Measurements from ENCODE around the gene CELA2A. TPM values are rescaled to one million over a fixed set of nuclear protein-coding genes. Genes with fewer than 3 reads are reported as not detected.
"Not testable (repeated sequence)": the region's sequence is repeated elsewhere in the genome, so short reads cannot be mapped to it uniquely, and the experiment has no call there.

CELA2A gene
- total RNA-seq, 1 experiment from 2014 or later, result not detected

DNA sequence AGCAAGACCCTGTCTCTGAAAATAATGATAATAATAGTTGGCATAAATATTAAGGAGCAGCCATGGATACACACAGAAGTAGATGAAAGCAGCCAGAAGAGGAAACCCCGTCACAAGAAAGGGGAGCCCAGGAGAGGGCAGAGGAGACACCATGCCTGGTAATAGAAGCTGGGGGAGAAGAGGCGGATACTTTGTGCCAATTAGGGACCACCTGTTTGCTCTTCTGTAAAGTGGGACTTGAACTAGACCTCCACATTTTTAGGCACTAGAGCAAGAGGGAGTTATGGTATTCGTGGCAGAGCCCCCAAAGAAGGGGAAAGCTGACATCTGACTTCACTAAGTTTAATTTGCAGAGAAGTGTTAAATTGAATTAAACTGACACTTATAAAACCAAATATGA is 31.8 kb downstream of the CELA2A start:
- H3K9me2 ChIP-seq (replicated peaks; ENCODE audit: low read length), result no peaks in the 10 kb centered on the region
- H2AFZ ChIP-seq (ENCODE audit: low read length), result no peak overlapping the region
- no peak overlapping the region for H3K9ac ChIP-seq (ENCODE audit: low read length)
- ChIA-PET CTCF (no interaction called here), POLR2A (ENCODE audit: unreplicated experiment) (no interaction called here)
- no peaks in the 10 kb centered on the region for H3K27me3 ChIP-seq (ENCODE audit: low read length)
- no TSS peak for BruUV-seq (replicated peaks)
- DNase-seq (no peak), ATAC-seq (no peak)
- no peak for TF ChIP-seq EZH2phosphoT487 (IDR thresholded peaks at IDR 0.05; ENCODE audit: borderline replicate concordance, low read length)
- no peak for TF ChIP-seq EZH2 (IDR thresholded peaks at IDR 0.05; ENCODE audit: low read length, unreplicated experiment)
- TF ChIP-seq, protein P1, sequence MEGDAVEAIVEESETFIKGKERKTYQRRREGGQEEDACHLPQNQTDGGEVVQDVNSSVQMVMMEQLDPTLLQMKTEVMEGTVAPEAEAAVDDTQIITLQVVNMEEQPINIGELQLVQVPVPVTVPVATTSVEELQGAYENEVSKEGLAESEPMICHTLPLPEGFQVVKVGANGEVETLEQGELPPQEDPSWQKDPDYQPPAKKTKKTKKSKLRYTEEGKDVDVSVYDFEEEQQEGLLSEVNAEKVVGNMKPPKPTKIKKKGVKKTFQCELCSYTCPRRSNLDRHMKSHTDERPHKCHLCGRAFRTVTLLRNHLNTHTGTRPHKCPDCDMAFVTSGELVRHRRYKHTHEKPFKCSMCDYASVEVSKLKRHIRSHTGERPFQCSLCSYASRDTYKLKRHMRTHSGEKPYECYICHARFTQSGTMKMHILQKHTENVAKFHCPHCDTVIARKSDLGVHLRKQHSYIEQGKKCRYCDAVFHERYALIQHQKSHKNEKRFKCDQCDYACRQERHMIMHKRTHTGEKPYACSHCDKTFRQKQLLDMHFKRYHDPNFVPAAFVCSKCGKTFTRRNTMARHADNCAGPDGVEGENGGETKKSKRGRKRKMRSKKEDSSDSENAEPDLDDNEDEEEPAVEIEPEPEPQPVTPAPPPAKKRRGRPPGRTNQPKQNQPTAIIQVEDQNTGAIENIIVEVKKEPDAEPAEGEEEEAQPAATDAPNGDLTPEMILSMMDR (conservative IDR thresholded peaks at IDR 0.05; ENCODE audit: low read depth, low read length), result no peak
- H3K36me3 ChIP-seq (ENCODE audit: low read depth, low read length), result no peaks in the 10 kb centered on the region
- no peaks in the 10 kb centered on the region for H3K79me2 ChIP-seq (ENCODE audit: low read length)
- intact Hi-C loops (cut with micrococcal nuclease), result no loop called here
- H3F3A ChIP-seq (ENCODE audit: low read length, unreplicated experiment), result no peaks in the 10 kb centered on the region
- no peak overlapping the region for H3K4me2 ChIP-seq (ENCODE audit: low read length)
- H3K27ac ChIP-seq (ENCODE audit: low read length), result no peak overlapping the region
- no peaks in the 10 kb centered on the region for H3K4me1 ChIP-seq (ENCODE audit: insufficient read depth, low read length)
- no peaks in the 10 kb centered on the region for H3K9me3 ChIP-seq (ENCODE audit: low read length)
- no peaks in the 10 kb centered on the region for H4K20me1 ChIP-seq (ENCODE audit: low read length)
- H3K4me3 ChIP-seq (ENCODE audit: low read length), result no peak overlapping the region

DNA sequence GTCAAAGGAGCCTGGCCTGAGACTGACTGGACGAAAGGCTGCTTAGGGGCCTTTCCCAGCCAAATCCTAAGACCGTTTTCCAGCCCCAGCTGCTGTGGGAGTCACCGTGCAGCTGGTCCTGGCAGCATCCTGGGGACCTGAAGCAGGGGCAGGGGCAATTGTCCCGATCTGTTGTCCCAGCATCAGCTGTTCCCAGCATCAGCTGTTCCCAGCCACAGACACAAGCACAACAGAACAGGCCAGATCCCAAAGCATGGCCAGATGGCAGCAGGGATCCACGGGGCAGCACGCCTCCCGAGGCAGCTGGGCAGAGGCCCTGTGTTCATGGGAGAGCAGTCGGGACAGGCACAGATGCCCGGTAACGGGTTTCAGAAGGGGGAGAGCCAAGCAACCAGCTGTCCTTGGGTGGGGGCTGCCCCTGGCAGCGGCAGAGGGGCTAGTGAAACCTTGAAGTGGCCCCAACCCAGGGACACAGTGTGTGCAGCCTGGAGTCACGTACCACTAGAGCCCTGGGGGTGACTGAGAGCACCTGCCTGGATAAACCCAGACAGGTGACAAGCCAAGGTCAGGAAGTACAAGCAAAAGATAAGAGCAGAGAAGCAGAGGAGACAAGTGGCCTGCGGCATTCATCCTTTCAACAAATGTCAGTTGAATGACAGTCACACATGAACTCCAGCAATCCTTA is 32.7 kb downstream of the CELA2A start:
- H3F3A ChIP-seq (ENCODE audit: low read length, unreplicated experiment), result no peaks in the 10 kb centered on the region
- H2AFZ ChIP-seq (ENCODE audit: low read length), result no peak overlapping the region
- H3K36me3 ChIP-seq (ENCODE audit: low read depth, low read length), result no peaks in the 10 kb centered on the region
- H3K9me2 ChIP-seq (replicated peaks; ENCODE audit: low read length), result no peaks in the 10 kb centered on the region
- no TSS peak for BruUV-seq (replicated peaks)
- H4K20me1 ChIP-seq (ENCODE audit: low read length), result no peaks in the 10 kb centered on the region
- H3K27me3 ChIP-seq (ENCODE audit: low read length), result no peaks in the 10 kb centered on the region
- no peaks in the 10 kb centered on the region for H3K9me3 ChIP-seq (ENCODE audit: low read length)
- no peaks in the 10 kb centered on the region for H3K4me1 ChIP-seq (ENCODE audit: insufficient read depth, low read length)
- no peak overlapping the region for H3K9ac ChIP-seq (ENCODE audit: low read length)
- no peak overlapping the region for H3K4me2 ChIP-seq (ENCODE audit: low read length)
- no peaks in the 10 kb centered on the region for H3K79me2 ChIP-seq (ENCODE audit: low read length)
- H3K27ac ChIP-seq (ENCODE audit: low read length), result no peak overlapping the region
- CTCF ChIA-PET, result no interaction called here
- TF ChIP-seq EZH2phosphoT487 (IDR thresholded peaks at IDR 0.05; ENCODE audit: borderline replicate concordance, low read length), result no peak
- no peak for TF ChIP-seq EZH2 (IDR thresholded peaks at IDR 0.05; ENCODE audit: low read length, unreplicated experiment)
- TF ChIP-seq, protein P1 (conservative IDR thresholded peaks at IDR 0.05; ENCODE audit: low read depth, low read length), result no peak
- ATAC-seq, result no peak
- no peak overlapping the region for H3K4me3 ChIP-seq (ENCODE audit: low read length)
- POLR2A ChIA-PET (ENCODE audit: unreplicated experiment), result no interaction called here
- intact Hi-C loops (cut with micrococcal nuclease), result no loop called here
- no peak for DNase-seq

DNA sequence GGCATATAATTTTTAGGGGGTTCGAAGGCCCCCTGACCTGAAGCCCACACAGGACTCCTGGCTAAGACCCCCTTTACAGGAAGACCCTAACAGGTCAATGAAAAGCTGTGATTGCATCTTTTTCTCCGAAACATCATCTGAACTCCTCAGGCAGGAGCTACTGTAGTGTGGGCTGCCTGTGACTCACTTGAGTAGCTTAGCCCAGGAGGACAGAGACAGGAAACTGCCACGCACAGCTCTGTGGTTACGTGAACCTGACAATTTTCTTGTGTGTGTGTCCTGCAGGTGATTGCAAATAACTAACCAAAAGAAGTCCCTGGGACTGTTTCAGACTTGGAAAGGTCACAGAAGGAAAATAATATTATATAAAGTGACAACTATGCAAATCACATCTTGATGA is 34.5 kb downstream of the CELA2A start:
- H3K4me2 ChIP-seq (ENCODE audit: low read length); H3K9me2 ChIP-seq (replicated peaks; ENCODE audit: low read length); ATAC-seq; H3K36me3 ChIP-seq (ENCODE audit: low read depth, low read length); BruUV-seq (replicated peaks); H3K27ac ChIP-seq (ENCODE audit: low read length); H4K20me1 ChIP-seq (ENCODE audit: low read length); H3K27me3 ChIP-seq (ENCODE audit: low read length); POLR2A ChIA-PET (ENCODE audit: unreplicated experiment); DNase-seq; H2AFZ ChIP-seq (ENCODE audit: low read length); CTCF ChIA-PET; H3K79me2 ChIP-seq (ENCODE audit: low read length); H3K9me3 ChIP-seq (ENCODE audit: low read length); H3F3A ChIP-seq (ENCODE audit: low read length, unreplicated experiment); H3K4me3 ChIP-seq (ENCODE audit: low read length); H3K9ac ChIP-seq (ENCODE audit: low read length); intact Hi-C loops (cut with micrococcal nuclease); H3K4me1 ChIP-seq (ENCODE audit: insufficient read depth, low read length): not testable (repeated sequence)

All from PC-3 (cell line).